ENCODE data around the gene FBF1.
"Not testable (repeated sequence)": the region's sequence is repeated elsewhere in the genome, so short reads cannot be mapped to it uniquely, and the experiment has no call there.

DNA sequence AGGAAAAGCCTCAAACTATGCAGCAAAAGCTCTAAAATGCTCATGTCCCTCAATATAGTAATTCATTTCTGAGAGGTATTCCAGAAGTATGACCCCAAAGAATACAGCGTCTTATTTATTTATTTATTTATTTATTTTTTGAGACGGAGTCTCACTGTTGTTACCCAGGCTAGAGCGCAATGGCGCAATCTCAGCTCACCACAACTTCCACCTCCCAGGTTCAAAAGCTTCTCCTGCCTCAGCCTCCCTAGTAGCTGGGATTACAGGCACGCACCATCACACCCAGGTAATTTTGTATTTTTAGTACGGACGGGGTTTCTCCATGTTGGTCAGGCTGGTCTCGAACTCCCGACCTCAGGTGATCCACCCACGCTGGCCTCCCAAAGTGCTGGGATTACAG is 28.2 kb upstream of the FBF1 start:
- not testable (repeated sequence) for TF ChIP-seq EZH2phosphoT487 (IDR thresholded peaks at IDR 0.05; ENCODE audit: borderline replicate concordance); POLR2A (IDR thresholded peaks at IDR 0.05; ENCODE audit: borderline replicate concordance, extremely low read depth, insufficient read depth, insufficient read length); EZH2 (IDR thresholded peaks at IDR 0.05); JUND (IDR thresholded peaks at IDR 0.05); TCF7L2 (IDR thresholded peaks at IDR 0.05; ENCODE audit: borderline replicate concordance, extremely low read depth, insufficient read depth, insufficient read length); POLR2AphosphoS5 (IDR thresholded peaks at IDR 0.05; ENCODE audit: low read depth, low read length); SP1 (IDR thresholded peaks at IDR 0.05; ENCODE audit: low read depth); SIN3A (IDR thresholded peaks at IDR 0.05; ENCODE audit: low read depth); CEBPB (IDR thresholded peaks at IDR 0.05; ENCODE audit: low read depth); RAD21 (IDR thresholded peaks at IDR 0.05; ENCODE audit: low read depth); FOSL1 (IDR thresholded peaks at IDR 0.05; ENCODE audit: low read depth)
- TF ChIP-seq, protein P1, sequence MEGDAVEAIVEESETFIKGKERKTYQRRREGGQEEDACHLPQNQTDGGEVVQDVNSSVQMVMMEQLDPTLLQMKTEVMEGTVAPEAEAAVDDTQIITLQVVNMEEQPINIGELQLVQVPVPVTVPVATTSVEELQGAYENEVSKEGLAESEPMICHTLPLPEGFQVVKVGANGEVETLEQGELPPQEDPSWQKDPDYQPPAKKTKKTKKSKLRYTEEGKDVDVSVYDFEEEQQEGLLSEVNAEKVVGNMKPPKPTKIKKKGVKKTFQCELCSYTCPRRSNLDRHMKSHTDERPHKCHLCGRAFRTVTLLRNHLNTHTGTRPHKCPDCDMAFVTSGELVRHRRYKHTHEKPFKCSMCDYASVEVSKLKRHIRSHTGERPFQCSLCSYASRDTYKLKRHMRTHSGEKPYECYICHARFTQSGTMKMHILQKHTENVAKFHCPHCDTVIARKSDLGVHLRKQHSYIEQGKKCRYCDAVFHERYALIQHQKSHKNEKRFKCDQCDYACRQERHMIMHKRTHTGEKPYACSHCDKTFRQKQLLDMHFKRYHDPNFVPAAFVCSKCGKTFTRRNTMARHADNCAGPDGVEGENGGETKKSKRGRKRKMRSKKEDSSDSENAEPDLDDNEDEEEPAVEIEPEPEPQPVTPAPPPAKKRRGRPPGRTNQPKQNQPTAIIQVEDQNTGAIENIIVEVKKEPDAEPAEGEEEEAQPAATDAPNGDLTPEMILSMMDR (IDR thresholded peaks at IDR 0.05 in 2 of 3, conservative IDR thresholded peaks at IDR 0.05 in 1 of 3; ENCODE audit: borderline replicate concordance in 1 of 3, insufficient read depth in 1 of 3, low read depth in 2 of 3, low read length in 2 of 3), result not testable (repeated sequence)
- TF ChIP-seq, protein P2, sequence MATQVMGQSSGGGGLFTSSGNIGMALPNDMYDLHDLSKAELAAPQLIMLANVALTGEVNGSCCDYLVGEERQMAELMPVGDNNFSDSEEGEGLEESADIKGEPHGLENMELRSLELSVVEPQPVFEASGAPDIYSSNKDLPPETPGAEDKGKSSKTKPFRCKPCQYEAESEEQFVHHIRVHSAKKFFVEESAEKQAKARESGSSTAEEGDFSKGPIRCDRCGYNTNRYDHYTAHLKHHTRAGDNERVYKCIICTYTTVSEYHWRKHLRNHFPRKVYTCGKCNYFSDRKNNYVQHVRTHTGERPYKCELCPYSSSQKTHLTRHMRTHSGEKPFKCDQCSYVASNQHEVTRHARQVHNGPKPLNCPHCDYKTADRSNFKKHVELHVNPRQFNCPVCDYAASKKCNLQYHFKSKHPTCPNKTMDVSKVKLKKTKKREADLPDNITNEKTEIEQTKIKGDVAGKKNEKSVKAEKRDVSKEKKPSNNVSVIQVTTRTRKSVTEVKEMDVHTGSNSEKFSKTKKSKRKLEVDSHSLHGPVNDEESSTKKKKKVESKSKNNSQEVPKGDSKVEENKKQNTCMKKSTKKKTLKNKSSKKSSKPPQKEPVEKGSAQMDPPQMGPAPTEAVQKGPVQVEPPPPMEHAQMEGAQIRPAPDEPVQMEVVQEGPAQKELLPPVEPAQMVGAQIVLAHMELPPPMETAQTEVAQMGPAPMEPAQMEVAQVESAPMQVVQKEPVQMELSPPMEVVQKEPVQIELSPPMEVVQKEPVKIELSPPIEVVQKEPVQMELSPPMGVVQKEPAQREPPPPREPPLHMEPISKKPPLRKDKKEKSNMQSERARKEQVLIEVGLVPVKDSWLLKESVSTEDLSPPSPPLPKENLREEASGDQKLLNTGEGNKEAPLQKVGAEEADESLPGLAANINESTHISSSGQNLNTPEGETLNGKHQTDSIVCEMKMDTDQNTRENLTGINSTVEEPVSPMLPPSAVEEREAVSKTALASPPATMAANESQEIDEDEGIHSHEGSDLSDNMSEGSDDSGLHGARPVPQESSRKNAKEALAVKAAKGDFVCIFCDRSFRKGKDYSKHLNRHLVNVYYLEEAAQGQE (IDR thresholded peaks at IDR 0.05; ENCODE audit: low read depth), result not testable (repeated sequence)
- TF ChIP-seq, protein P3, sequence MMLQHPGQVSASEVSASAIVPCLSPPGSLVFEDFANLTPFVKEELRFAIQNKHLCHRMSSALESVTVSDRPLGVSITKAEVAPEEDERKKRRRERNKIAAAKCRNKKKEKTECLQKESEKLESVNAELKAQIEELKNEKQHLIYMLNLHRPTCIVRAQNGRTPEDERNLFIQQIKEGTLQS (IDR thresholded peaks at IDR 0.05), result not testable (repeated sequence)

Data from HCT116 (cell line).